MCF 10A (cell line): ENCODE measurements around the gene ST6GALNAC5. TPM values are rescaled to one million over a fixed set of nuclear protein-coding genes. Genes with fewer than 3 reads are reported as not detected.
A peak's percentile ranks its signal among the peaks of the same experiment; 100 is the strongest.

ENCODE experiments used
- BruUV-seq: library from RNA; stranded (reverse); fragments of 400-500 nt; replicated peaks from 2 replicates; lab custom pipeline; 2021; lab: Mats Ljungman, UMichigan
- CTCF ChIA-PET: fragments of 300-600 bp; sonication (Branson Sonifier 250); formaldehyde crosslinking; extraction: SDS; loops from one replicate; lab custom pipeline; 2021; ENCODE audit warnings: antibody characterized with exemption, inconsistent platforms; lab: Yijun Ruan, JAX
- POLR2A ChIA-PET: fragments of 300-600, 350-650 bp; sonication (Branson Sonifier 250); formaldehyde crosslinking; extraction: SDS; loops from one replicate; lab custom pipeline; 2020; ENCODE audit warnings: antibody characterized with exemption, inconsistent platforms; lab: Yijun Ruan, JAX
- DNase-seq: peaks from one replicate; pipeline ENCODE4 v3.0.0-alpha.2; 2018; ENCODE audit not compliant: unreplicated experiment
- H3K27ac Mint-ChIP-seq: one replicate; pipeline ENCODE4 v1.8.0; 2022; ENCODE audit warnings: mild to moderate bottlenecking, low read depth, mixed read lengths; ENCODE audit not compliant: unreplicated experiment
- H3K27me3 Mint-ChIP-seq: one replicate; pipeline ENCODE4 v1.8.0; 2022; ENCODE audit warnings: mixed read lengths; ENCODE audit not compliant: insufficient read depth, unreplicated experiment
- H3K36me3 Mint-ChIP-seq: one replicate; pipeline ENCODE4 v1.8.0; 2022; ENCODE audit warnings: mild to moderate bottlenecking, moderate library complexity, mixed read lengths; ENCODE audit not compliant: insufficient read depth, unreplicated experiment
- H3K4me1 Mint-ChIP-seq: one replicate; pipeline ENCODE4 v1.8.0; 2022; ENCODE audit warnings: mixed read lengths; ENCODE audit not compliant: insufficient read depth, unreplicated experiment
- H3K4me3 Mint-ChIP-seq: one replicate; pipeline ENCODE4 v1.8.0; 2022; ENCODE audit warnings: mild to moderate bottlenecking, moderate library complexity, mixed read lengths; ENCODE audit not compliant: unreplicated experiment
- H3K9me3 Mint-ChIP-seq: one replicate; pipeline ENCODE4 v1.8.0; 2022; ENCODE audit warnings: mixed read lengths; ENCODE audit not compliant: unreplicated experiment
- CTCF ChIP-seq: fragments of 200-600 bp; IDR thresholded peaks from one replicate; pipeline ENCODE4 v1.8.0; 2022; ENCODE audit warnings: antibody characterized with exemption, mild to moderate bottlenecking; ENCODE audit not compliant: unreplicated experiment
- intact Hi-C: fragments of 100-400 bp; cut with micrococcal nuclease; formaldehyde crosslinking; loops from 2 replicates; pipeline ENCODE4 v1.14.1; 2022
- total RNA-seq: library from RNA; stranded (reverse); gene quantifications from 2 replicates; pipeline ENCODE4 v1.2.3, GENCODE V29; 2022

The ST6GALNAC5 gene
- total RNA-seq, 1 experiment from 2014 or later: 3.3 TPM

- no peak for DNase-seq
- H3K27ac Mint-ChIP-seq: peak overlapping the region; percentile 27
- H3K4me3 Mint-ChIP-seq: no peak overlapping the region
- peaks cover 7% of the 10 kb centered on the region for H3K9me3 Mint-ChIP-seq
- H3K4me1 Mint-ChIP-seq: peaks cover 41% of the 10 kb centered on the region
- intact Hi-C loops: loop anchor here (10.0 kb wide), 2 partner anchors 87 to 403 kb away; no protein-coding TSS in a partner anchor
- peaks cover 6% of the 10 kb centered on the region for H3K36me3 Mint-ChIP-seq
- ChIA-PET CTCF (interaction anchor here (0.6 to 0.9 kb wide), 4 partner anchors 105 to 1987 kb away, joined by 3 to 4 read pairs (median 4); no protein-coding TSS in a partner anchor), POLR2A (interaction anchor here (1.2 to 1.4 kb wide), 2 partner anchors 30 to 40 kb away, joined by 3 read pairs; no protein-coding TSS in a partner anchor)
- no TSS peak for BruUV-seq
- no peak for TF ChIP-seq CTCF
- H3K27me3 Mint-ChIP-seq: no peaks in the 10 kb centered on the region
Observed at GRCh38 chr1:77038000-77038399, 170.7 kb downstream of the ST6GALNAC5 start.

DNA sequence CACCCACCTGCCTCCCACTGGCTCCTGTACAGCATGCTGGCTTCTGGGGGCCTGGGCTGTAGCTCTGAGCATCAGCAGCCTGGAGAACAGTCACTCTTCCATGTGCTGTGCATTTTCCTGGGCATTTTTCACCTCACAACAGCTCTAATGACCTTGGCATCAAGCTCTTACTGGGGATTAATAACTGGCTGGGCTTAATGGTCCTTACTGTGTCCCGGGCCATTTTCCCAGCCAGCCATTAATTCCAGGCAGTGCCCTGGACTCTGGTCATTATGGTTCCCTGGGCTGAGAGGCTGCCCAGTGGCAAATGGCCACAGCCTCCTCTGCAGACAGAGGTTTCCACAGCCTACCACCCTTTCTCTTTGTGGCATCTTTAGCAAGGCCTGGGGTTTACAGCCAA, 171.8 kb downstream of the ST6GALNAC5 start:
- intact Hi-C loops: loop anchor here (1.0 to 10.0 kb wide), 3 partner anchors 42 to 404 kb away; no protein-coding TSS in a partner anchor
- peaks cover 41% of the 10 kb centered on the region for H3K4me1 Mint-ChIP-seq
- no peak for TF ChIP-seq CTCF
- POLR2A ChIA-PET: interaction anchor here (1.4 kb wide), 1 partner anchor 29 kb away, joined by 3 read pairs; no protein-coding TSS in a partner anchor
- peak overlapping the region; percentile 89 for H3K27ac Mint-ChIP-seq
- BruUV-seq: no TSS peak
- CTCF ChIA-PET: no interaction called here
- peaks cover 7% of the 10 kb centered on the region for H3K9me3 Mint-ChIP-seq
- H3K27me3 Mint-ChIP-seq: no peaks in the 10 kb centered on the region
- no peak for DNase-seq
- H3K36me3 Mint-ChIP-seq: peaks cover 6% of the 10 kb centered on the region
- H3K4me3 Mint-ChIP-seq: no peak overlapping the region

GRCh38 chr1:77039739-77040138, 172.5 kb downstream of the ST6GALNAC5 start:
- CTCF ChIA-PET: interaction anchor here (0.6 to 1.0 kb wide), 2 partner anchors 960 to 1131 kb away, joined by 3 to 4 read pairs; no protein-coding TSS in a partner anchor
- peak overlapping the region; percentile 89 for H3K27ac Mint-ChIP-seq

More at GRCh38 chr1:77039739-77040138, 172.5 kb downstream of the ST6GALNAC5 start:
- H3K36me3 Mint-ChIP-seq: peaks cover 6% of the 10 kb centered on the region
- peak overlapping the region; percentile 21 for H3K4me3 Mint-ChIP-seq
- peaks cover 7% of the 10 kb centered on the region for H3K9me3 Mint-ChIP-seq
- intact Hi-C loops: loop anchor here (1.0 to 10.0 kb wide), 3 partner anchors 42 to 405 kb away; no protein-coding TSS in a partner anchor
- POLR2A ChIA-PET: interaction anchor here (0.6 to 1.6 kb wide), 5 partner anchors 13 to 403 kb away, joined by 3 to 5 read pairs (median 4); no protein-coding TSS in a partner anchor
- DNase-seq: peak; percentile 98
- TF ChIP-seq CTCF: no peak
- BruUV-seq: no TSS peak
- peaks cover 41% of the 10 kb centered on the region for H3K4me1 Mint-ChIP-seq
- no peaks in the 10 kb centered on the region for H3K27me3 Mint-ChIP-seq
